Measurements from ENCODE around the gene TMC2.
"Not testable (repeated sequence)": the region's sequence is repeated elsewhere in the genome, so short reads cannot be mapped to it uniquely, and the experiment has no call there.

TMC2 gene

DNA sequence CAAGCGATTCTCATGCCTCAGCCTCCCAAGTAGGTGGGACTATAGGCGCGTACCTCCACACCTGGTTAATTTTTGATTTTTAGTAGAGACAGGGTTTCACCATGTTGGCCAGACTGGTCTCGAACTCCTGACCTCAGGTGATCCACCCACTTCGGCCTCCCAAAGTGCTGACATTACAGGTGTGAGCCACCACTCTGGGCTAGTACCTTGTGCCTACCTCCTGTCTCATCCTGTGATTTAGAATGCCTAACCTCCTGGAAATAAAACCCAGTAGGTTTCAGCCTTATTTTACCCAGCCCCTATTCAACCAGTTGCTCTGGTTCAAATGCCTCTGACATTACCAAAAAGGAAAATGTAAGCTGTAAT is 10.2 kb upstream of the TMC2 start:
- not testable (repeated sequence) for DNase-seq (ENCODE audit: low spot score)

DNA sequence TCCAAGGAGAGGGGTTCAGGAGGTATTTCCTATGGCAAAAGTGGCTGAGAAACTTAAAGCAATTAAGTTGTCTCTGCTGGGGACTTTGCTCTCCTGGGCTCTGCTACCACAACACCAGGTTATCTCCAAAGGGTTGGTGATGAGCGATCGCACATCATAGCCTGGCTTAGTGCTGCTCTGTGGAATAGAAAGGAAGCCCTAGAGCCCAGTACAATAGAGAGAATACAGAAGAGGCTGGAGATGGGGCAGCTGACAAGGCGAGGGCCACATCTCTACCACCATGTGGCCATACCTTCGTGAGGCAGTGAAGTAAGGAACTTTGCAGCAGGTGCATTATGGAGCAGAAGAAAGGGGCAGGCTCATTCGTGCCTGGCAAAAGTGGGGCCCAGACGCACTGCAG is 8.6 kb upstream of the TMC2 start:
- DNase-seq (ENCODE audit: low spot score), result no peak

DNA sequence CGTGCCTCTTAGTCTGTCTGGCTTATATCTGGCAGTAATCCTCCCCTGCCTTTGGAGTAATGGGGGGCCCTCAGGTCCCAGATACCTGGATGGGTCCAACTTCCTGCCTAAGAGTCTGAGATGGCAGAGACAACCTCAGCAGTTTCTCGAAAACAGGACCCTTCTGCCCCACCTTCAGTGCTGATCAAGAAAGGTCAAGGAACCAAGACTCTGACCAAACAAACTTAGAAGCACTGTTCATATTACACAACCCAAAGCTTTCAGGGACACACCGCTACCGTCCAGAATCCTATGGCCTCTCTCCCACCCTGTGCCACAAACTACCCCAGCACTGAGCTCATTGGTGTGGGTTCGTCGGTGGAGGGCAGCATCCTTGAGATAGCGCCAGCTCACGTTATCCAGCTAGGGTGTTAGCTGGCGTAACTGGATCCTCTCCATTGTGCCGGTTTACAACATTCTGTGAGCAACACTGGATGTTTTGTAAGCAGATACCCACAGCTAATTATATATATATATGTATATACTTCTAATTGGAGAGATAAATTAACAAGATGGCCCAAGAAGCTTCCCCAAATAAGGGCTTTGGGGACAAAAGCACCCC is 7.6 kb upstream of the TMC2 start:
- no peak for DNase-seq (ENCODE audit: low spot score)

DNA sequence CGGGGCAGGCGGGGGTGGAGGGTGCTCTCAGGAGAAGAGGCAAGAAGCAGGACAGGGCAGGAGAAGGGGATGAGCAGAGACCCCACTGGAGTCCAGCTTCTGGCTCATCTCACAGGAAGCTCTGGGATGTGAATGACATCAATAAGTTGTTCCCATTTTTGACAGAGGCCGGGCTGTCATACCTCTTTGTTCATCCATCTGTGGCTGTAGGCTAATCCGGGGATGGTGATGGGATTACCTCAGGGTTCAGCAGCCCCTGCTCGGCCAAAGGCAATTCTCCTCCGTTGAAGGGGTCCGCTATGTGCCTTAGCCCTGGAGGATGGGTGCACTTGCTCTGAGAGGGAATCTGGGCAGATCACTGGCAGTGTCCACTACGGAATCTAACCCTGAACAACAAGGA is 3.3 kb upstream of the TMC2 start:
- no peak for DNase-seq (ENCODE audit: low spot score)

DNA sequence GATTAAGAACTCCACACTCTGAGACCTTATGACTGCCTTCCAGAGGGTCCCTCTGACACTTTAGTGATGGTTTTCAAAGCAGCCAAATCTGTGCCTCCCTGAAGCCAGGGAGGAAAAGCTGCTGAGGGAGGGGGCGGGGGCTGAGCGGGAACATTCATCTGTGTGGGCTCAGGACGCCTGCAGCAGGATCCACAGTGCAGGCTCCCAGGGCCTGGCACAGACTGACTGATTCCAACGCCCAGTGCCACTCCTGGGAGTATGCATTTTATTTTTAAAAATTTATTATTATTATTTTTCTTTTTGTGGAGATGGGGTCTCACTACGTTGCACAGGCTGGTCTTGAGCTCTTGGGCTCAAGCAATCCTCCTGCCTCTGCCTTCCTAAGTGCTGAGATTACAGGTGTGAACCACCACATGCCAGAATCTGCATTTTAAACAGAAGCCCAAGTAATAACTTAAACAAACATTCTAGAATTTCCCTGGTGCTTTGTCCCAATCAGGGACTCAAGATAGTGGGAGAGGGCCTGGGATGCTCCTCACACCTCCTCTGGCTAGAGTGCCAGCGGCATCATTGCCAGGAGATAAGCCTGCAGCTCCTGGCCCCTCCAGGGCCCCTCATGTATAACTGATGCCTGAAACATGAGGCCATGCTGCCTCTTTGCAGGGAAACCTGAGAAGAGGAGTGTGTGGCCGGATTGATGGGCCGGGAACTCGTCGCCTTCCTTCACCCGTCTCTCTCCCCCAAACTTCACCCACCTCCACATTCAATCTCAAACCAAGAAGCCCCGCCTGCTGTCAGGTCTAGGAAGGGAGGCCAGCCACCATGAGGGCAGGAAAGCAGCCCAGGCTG is 438 bp upstream of the TMC2 start:
- no peak for DNase-seq (ENCODE audit: low spot score)

DNA sequence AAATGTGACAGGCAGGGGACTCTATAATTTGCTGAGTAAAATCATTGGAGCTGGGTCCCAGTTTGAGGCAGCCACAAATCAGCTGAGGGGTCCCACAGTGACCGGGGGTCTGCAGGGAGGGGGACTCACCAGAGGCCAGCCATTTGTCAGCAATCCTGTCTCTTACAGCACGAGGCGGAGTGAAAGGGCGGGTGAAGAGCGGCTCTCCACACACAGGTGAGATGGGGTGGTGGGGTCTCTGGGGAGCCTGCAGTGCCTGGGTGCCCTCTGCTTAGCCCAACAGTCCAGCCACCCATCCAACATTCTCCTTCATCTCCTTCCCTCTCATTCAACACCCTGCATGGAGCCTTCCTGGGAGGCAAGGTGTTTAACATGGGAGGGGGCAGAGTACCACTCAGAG is 728 bp downstream of the TMC2 start:
- no peak for DNase-seq (ENCODE audit: low spot score)

DNA sequence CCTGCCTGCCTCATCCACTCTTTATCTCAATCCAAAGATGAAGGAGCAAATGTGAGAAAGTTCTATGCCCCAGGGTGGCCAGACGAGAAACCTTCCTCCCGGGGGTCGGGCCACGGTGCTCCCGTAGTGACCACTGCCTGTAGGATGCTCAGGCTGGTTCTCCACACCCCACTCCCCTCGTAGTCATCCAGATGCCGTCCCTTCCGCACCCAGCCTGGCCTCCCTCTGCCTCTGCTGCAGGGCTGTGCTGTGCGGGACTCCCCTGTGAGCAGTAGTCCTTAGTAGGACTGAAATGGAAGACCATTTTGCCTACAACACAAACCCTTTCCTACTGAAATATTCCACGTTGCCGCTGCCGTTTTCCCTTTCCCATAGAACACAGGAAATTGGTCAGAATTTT is 2.0 kb downstream of the TMC2 start:
- DNase-seq (ENCODE audit: low spot score), result no peak

DNA sequence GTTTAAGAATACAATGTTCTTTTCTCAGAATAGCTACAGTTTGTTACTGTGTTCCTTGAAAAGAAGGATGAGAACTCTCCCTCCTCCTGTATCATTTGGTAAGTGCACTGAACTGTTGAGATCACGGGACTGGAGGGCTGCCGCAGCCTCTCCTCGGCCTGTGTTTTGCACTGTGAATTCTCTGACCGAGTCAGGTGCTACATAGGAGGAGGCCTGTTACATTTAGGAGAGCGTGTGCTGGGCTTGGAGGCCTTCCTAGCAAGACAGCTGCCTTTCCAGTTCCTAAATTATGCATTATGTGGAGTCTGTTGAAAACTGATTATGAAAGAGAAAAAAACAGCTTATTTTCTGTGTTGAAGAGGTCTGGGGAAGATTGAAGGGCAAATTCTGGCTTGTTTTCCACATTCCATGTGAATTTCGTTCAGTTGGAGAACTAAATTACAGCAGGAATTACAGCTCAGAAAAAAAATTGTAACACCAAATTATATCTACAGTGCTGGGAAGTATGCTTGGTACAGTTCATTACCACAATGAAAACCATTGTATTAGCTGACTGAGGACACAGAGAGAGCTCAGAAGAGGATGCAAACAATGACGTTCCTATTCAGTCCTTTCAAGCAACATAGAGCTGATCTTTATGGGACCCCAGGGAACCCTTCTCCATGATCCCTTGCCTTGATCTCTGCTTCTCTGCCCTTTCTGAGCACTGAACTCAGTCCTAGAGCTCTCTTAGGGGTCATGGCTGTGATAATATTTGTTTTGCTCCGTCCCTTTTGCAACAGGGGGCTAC is 2.8 kb downstream of the TMC2 start:
- DNase-seq (ENCODE audit: low spot score), result no peak

DNA sequence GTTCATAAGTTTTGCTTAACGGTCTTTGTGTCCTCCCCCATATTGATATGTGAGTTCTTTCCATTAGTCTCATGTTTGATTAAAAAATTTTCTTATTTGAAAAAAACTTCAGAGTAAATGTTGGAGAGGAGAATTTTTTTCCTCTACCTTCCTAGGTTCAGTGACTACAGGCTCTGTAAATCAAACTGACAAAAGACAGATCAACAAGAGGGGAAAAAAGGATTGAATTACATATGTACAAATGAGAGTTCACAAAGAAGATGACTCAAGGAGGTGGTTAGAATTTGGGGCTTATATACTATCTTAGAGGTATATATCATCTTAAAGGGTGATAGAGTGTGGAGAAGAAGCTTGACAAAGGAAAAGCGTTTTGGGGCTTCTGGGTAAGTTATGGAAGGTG is 5.6 kb downstream of the TMC2 start:
- no peak for DNase-seq (ENCODE audit: low spot score)

DNA sequence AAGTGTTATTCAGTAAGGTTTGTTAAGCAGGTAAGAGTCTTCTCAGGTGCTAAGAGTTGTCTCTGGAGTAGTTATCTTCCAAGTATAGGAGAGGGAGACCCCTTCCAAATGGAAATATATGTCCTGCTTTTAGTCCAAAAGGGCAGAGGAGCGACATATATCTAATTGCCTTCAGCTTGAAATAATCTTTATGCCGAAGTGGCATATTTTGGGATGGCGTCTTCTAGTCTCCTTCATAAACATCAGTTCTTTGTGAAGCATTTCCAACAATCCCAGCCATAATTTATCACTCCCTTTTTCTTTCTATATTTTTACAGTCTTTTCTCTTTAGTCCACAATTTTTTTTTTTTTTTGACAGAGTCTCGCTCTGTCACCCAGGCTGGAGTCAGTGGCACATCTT is 6.0 kb downstream of the TMC2 start:
- no peak for DNase-seq (ENCODE audit: low spot score)

DNA sequence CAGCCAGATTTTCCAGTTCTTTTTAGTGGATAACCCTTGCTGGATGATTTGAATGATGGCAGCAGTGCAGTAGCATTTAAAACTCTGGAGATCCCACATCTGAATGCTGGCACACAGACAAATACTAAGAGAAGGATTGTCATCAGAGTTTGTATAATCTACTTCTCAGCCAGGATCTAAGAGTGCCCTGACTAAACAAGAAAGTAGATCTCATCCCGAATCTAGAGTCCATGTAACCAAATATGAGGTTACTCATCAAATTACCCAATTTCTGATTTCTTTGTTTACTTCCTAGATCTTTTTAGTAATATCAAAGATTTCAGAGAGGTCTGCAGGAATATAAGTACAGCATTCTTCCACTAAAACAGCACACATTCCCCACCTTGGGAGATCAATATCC is 7.8 kb downstream of the TMC2 start:
- no peak for DNase-seq (ENCODE audit: low spot score)

DNA sequence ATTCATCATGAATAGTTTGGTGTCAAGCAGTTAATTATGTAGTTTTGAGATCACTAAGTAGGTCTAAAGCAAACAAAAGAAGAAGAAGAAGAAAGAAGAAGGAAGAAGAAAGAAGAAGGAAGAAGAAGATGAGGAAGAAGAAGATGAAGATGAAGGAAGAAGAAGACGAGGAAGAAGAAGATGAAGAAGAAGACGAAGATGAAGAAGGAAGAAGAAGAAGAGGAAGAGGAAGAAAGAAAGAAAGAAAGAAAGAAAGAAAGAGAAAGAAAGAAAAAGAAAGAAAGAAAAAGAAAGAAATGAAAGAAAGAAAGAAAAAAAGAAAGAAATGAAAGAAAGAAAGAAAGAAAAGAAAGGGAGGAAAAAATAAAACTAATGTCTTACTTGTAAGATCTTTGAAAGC is 9.2 kb downstream of the TMC2 start:
- DNase-seq (ENCODE audit: low spot score), result no peak

DNA sequence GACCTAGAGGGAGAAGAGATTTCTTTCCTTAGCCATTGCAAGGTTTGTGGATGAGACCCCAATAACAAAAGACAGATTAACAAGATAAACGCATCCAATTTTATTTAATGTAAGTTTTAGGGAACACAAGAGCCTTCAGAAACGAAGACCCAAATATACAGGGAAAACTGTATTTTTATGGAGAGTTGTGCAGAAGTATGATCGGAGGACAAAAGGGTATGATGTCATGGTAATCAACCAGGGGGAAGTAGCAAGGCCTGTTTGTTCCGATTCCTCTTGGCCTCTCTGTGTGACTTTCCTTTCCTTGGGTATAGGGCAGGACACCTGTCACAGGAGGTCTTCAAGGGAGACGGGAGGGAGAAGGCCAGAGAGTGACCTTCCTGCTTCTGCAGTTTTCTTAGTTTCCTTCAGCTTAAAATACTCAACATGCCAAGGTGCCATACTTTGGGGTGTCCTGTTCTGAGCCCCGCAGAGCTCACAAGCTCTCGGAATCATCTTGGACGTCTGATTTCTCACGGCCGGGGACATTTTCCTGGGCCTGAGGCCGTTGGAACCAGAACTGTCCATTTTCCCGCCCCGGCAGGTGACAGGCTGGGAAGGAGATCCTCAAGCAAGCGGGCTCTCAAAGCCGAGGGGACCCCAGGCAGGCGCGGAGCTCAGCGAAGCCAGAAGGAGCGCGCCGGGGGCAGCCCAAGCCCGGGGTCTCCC is 21.7 kb downstream of the TMC2 start:
- no peak for DNase-seq (ENCODE audit: low spot score)

DNA sequence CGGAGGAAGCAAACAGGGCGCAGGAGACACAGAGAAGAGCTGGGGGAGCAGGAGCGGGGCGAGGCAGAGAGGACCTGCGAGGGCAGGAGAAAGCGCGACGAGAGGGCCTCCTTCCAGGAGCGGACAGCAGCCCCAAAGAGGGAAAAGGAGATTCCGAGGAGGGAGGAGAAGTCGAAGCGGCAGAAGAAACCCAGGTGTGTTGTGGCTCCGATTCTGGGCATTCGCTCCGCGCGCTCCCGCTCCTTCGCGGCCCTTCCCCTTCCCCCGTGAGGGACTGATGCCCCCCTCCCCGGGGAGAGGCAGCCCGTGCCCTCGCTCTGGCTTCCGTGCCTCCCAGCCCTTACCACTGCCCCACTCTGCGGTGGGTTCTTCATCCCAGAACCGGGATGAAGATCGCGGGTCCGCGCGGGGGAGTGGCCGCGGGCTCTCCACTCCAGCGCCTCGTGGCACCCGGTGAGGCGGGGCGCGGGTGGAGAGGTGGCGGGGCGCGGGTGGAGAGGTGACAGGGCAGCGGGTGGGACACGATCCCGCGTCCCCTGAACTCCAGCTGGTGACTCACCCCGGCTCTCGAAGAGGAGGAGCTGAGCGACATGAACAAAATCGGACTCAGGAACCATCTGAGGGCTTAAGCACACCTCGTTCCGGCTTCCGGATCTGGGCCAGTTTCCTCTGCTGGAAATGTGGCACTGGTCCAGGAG is 22.4 kb downstream of the TMC2 start:
- no peak for DNase-seq (ENCODE audit: low spot score)

DNA sequence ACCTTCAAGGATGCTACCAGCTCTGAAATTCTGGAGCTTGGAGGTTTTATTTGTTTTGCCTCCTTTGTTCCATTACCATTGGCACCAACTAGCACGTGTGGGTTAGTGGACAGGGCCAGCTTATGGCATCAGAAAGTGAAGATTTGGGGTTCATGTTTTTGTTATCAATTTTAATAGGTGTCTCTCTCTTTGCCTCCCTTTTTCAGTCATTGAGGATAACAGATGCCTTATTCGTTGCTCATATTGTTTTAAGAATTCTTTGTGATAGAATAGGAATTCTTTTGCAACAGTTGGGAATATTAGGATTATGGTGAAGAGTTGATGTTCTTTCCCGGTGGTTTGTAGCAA is 22.9 kb downstream of the TMC2 start:
- DNase-seq (ENCODE audit: low spot score), result no peak

DNA sequence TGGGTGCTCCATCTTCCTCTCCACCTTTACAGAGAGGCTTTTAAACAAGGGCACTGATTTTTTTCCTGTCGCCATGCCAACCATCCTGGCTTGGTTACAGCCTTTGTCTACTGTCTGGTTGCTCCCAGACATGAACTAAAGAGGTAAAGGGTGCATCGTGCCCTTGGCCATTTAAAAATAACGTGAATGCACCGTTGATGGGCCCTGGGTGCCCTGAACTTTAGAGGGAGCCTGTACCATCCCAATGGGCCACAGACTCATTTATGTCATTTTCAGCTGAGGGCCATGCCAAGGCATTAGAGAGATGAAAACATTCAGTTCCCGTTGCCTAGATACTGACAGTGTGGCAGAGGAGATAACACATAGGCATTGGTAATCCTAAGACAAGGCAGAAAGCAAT is 23.3 kb downstream of the TMC2 start:
- no peak for DNase-seq (ENCODE audit: low spot score)

DNA sequence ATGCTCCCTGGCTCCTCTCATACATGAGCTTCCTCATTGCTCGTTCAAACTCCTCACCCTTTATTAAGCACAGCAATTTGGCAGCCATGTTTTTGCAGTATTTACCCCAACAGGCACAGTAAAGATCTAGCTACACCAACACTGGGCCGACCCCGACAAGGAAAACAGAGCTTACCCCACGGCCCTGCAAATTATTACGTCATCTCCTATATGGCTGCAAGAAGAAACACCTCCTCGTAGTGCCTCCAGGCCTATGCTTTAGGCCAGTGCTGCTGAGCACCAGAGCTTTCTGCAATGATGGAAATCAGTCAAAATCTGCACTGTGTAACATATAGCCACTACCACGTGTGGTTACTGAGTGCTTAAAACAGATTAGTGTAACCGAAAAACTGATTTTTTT is 26.7 kb downstream of the TMC2 start:
- DNase-seq (ENCODE audit: low spot score), result no peak

DNA sequence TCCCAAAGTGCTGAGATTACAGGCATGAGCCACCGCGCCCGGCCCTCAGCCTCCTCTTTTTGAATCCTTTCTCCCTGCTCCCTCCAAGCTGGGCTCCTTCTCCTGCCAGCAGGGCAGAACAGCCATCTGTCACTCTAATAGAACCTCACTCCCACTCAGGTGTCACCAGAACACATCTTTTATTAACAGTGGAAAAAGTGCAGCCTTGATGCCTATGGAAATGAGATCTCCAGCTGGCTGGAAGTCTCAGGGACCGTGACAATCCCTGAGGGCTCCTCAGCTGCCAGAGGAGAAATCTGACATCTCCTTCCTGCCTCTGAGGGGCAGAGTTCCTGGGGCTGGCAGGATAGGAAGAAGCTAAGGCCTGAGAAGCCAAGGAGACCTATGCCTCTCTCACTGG is 28.0 kb downstream of the TMC2 start:
- DNase-seq (ENCODE audit: low spot score), result no peak

DNA sequence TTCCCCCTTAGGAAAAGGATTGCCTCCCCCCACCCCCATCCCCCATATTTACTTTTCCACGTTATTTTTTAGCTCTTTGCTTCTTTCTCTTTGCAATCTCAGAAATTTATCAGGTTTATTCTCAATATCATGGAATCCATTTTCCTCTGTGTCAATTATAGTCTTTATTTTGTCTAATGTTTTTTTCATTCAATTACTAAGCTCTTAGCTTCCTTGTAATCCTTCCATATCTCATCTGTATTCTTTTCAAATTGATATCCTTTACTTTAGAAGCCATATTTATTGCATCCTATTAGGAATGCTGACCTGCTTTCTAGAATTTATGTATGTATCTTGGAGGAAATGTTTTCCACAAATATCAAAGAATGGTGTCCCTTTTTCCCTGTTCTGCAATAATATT is 39.3 kb downstream of the TMC2 start:
- DNase-seq (ENCODE audit: low spot score), result no peak

DNA sequence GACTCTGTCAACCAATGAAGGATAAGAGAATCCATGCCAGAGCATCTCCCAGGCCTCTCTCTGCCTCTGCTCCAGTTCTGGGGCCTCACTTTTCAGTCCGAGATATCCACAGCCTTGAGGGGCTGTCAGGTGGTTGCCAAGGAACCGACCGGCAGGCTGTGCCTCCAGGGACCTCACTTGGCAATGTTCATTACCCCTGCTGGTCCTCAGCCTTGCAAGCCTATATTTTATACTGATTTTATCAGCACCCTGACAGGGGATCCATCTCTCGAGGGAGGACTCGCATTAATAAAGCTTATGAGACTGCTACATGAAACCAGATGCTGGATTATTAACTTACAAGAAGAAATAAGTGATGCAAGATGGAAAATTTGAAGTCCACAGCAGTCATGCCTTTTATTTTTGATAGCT is 39.9 kb downstream of the TMC2 start:
- DNase-seq (ENCODE audit: low spot score), result no peak

DNA sequence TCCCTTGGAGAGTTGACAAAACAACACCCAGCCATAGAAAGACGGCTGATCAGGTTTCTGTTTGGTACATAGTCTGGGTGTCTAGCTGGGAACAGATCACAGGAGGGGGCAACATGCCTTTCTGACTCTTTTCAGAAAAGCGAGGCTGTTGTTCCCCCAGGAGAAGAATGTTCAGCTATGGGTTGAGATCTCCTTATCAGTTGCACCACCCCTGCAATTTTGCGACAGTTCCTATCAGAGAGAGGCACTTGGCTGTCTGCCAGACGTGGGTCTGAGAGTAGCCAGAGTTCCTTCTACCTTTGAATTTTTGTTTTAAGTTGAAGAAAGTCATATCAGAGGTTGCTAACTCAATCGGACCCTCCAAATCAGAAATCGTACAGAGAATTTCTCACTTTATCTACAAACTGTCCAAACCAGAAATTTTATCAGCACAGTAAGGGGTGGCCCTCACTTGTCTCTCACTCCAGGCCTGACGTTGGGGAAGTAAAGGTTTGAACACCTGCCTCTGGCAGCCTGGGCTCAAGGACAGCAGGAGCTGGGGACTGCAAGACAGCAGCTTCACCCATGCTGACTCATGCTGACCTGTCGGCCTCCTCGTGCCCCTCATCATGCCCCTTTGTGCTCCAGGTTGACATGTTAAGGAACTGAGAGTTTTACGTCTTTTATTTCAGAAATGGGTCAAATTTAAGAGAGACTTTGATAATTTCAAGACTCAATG is 42.3 kb downstream of the TMC2 start:
- peak; percentile 14 for DNase-seq (ENCODE audit: low spot score)
